Hematopoietic multipotent progenitor cell treated with erythropoietin and hydrocortisone succinate and interleukin-3 and kit ligand, for 8 days (in vitro differentiated cells): ENCODE data around the gene OOSP1.
"Not testable (repeated sequence)": the region's sequence is repeated elsewhere in the genome, so short reads cannot be mapped to it uniquely, and the experiment has no call there.

Experiments
- DNase-seq: peaks from one replicate; pipeline ENCODE4 v3.0.0-alpha.2; 2015

Gene OOSP1

GRCh38 chr11:59962107-59962482 is 23.9 kb downstream of the OOSP1 start:
- DNase-seq = no peak

GRCh38 chr11:59963733-59964132 is 25.5 kb downstream of the OOSP1 start, which contains the start of gene OOSP4A:
Gene OOSP4A (plus strand): TSS chr11:59964033. CDS start chr11:59964033, 0 bp downstream.
- DNase-seq = no peak

- no peak for DNase-seq
These were observed 27.2 kb downstream of the OOSP1 start for GRCh38 chr11:59965424-59965823.

- DNase-seq = no peak
These were observed 28.0 kb downstream of the OOSP1 start for GRCh38 chr11:59966201-59966600.

GRCh38 chr11:59967677-59968394 is 29.6 kb downstream of the OOSP1 start:
- peak; percentile 82 for DNase-seq

GRCh38 chr11:59968395-59968783 is 30.2 kb downstream of the OOSP1 start:
- peak; percentile 11 for DNase-seq

- DNase-seq = no peak
These were observed 34.9 kb downstream of the OOSP1 start for GRCh38 chr11:59973097-59973496.

GRCh38 chr11:59981106-59981770 is 43.0 kb downstream of the OOSP1 start:
- DNase-seq = no peak

GRCh38 chr11:59982037-59982436 is 43.8 kb downstream of the OOSP1 start:
- not testable (repeated sequence) for DNase-seq

GRCh38 chr11:59983212-59983611 is 45.0 kb downstream of the OOSP1 start:
- no peak for DNase-seq

GRCh38 chr11:59984368-59984767 is 46.1 kb downstream of the OOSP1 start:
- no peak for DNase-seq

GRCh38 chr11:59990421-59990820 is 52.2 kb downstream of the OOSP1 start:
- no peak for DNase-seq

- DNase-seq = peak; percentile 24
These were observed 54.2 kb downstream of the OOSP1 start for GRCh38 chr11:59992425-59992824.

GRCh38 chr11:59997800-59998199 is 59.6 kb downstream of the OOSP1 start:
- no peak for DNase-seq

GRCh38 chr11:59999691-60000090 is 61.5 kb downstream of the OOSP1 start:
- DNase-seq = no peak

GRCh38 chr11:60003729-60004128 is 65.5 kb downstream of the OOSP1 start:
- DNase-seq = no peak

- DNase-seq = no peak
These were observed 67.1 kb downstream of the OOSP1 start for GRCh38 chr11:60005360-60005759.
